GM12878 (cell line): ENCODE data around the gene TLNRD1. TPM values are rescaled to one million over a fixed set of nuclear protein-coding genes. Genes with fewer than 3 reads are reported as not detected.

Experiments
- ATAC-seq: fragments of 200-7000 bp; cut with Tn5 transposase; 3 replicates; pipeline ENCODE4 v1.9.1; 2020; ENCODE audit warnings: mild to moderate bottlenecking, moderate library complexity
- BruUV-seq: library from RNA; stranded (reverse); fragments of 400-500 nt; replicated peaks from 2 replicates; lab custom pipeline; 2021; lab: Mats Ljungman, UMichigan
- CTCF ChIA-PET: fragments of 300-600 bp; sonication (Branson Sonifier 250); formaldehyde crosslinking; extraction: SDS; loops from one replicate; lab custom pipeline; 2021; ENCODE audit warnings: inconsistent platforms; lab: Yijun Ruan, JAX
- POLR2A ChIA-PET: fragments of 350-600 bp; formaldehyde crosslinking; extraction: SDS; loops from one replicate; lab custom pipeline; 2021; ENCODE audit warnings: inconsistent platforms; lab: Charles Lee
- RAD21 ChIA-PET: fragments of 300-600 bp; sonication (Branson Sonifier 250); formaldehyde crosslinking; loops from one replicate; lab custom pipeline; 2023; ENCODE audit warnings: antibody characterized with exemption; ENCODE audit not compliant: unreplicated experiment; lab: Charles Lee
- SMC1A ChIA-PET: fragments of 300-600 bp; sonication (Branson Sonifier 250); formaldehyde crosslinking; loops from one replicate; lab custom pipeline; 2023; ENCODE audit not compliant: unreplicated experiment, uncharacterized antibody; lab: Charles Lee
- DNase-seq: peaks from one replicate; pipeline ENCODE4 v3.0.0-alpha.2; 2011; ENCODE audit warnings: low read depth, low spot score
- FAIRE-seq: peaks from 3 replicates; lab custom pipeline; 2011; peaks lifted over from hg19 to GRCh38; lab: Jason Lieb, UNC
- H2AFZ ChIP-seq: 2 replicates; pipeline ENCODE4 v1.6.0; 2011; ENCODE audit warnings: low read depth, low read length, control low read depth; ENCODE audit not compliant: control insufficient read depth
- H3K27ac ChIP-seq: 2 replicates; pipeline ENCODE4 v1.5.1; 2011; ENCODE audit warnings: control low read depth; ENCODE audit not compliant: control insufficient read depth, insufficient read depth
- H3K27me3 ChIP-seq, 2 experiments: replicated peaks in 1 of 2; 2 replicates each; pipeline versions ENCODE4 v1.6.0 to v1.6.1; 2011; ENCODE audit warnings: low read length in 1 of 2; ENCODE audit not compliant: control insufficient read depth in 2 of 2, insufficient read depth in 2 of 2
- H3K36me3 ChIP-seq, 2 experiments: 2 replicates each; pipeline ENCODE4 v1.5.1; 2011; ENCODE audit warnings: low read length in 1 of 2; ENCODE audit not compliant: control insufficient read depth in 2 of 2, insufficient read depth in 2 of 2
- H3K4me1 ChIP-seq: 2 replicates; pipeline ENCODE4 v1.6.1; 2011; ENCODE audit warnings: mild to moderate bottlenecking, low read length, moderate library complexity, mixed read lengths; ENCODE audit not compliant: control insufficient read depth, insufficient read depth
- H3K4me2 ChIP-seq: 2 replicates; pipeline ENCODE4 v1.6.0; 2011; ENCODE audit warnings: control low read depth; ENCODE audit not compliant: control insufficient read depth, insufficient read depth
- H3K4me3 ChIP-seq: fragments of 200-600 bp; sonication (generic); 2 replicates; pipeline ENCODE4 v1.5.1; 2016
- H3K79me2 ChIP-seq: 2 replicates; pipeline ENCODE4 v1.6.0; 2011; ENCODE audit warnings: low read length; ENCODE audit not compliant: control insufficient read depth, insufficient read depth
- H3K9ac ChIP-seq: 2 replicates; pipeline ENCODE4 v1.8.0; 2011; ENCODE audit warnings: low read length, control low read depth, mixed read lengths; ENCODE audit not compliant: control insufficient read depth, insufficient read depth
- H3K9me3 ChIP-seq: replicated peaks from 3 replicates; pipeline ENCODE4 v1.5.1; 2011; ENCODE audit warnings: mild to moderate bottlenecking, low read length; ENCODE audit not compliant: control insufficient read depth, insufficient read depth
- H4K20me1 ChIP-seq: 2 replicates; pipeline ENCODE4 v1.6.0; 2011; ENCODE audit not compliant: control insufficient read depth, insufficient read depth
- GABPA ChIP-seq: IDR thresholded peaks from 2 replicates; pipeline ENCODE4 v1.6.1; 2014; ENCODE audit warnings: antibody characterized with exemption, low read depth, mild to moderate bottlenecking, inconsistent platforms
- HDGF ChIP-seq: fragments of 450-650 bp; IDR thresholded peaks from 2 replicates; pipeline ENCODE4 v1.6.1; 2016; ENCODE audit warnings: antibody characterized with exemption
- RB1 ChIP-seq: fragments of 450-650 bp; formaldehyde crosslinking; IDR thresholded peaks from 2 replicates; pipeline ENCODE4 v1.6.1; 2017; ENCODE audit warnings: mild to moderate bottlenecking, borderline replicate concordance
- RCOR1 ChIP-seq: conservative IDR thresholded peaks from 2 replicates; pipeline ENCODE4 v1.6.1; 2012; ENCODE audit warnings: low read depth, low read length, improper control_type of control experiment
- SMC3 ChIP-seq: IDR thresholded peaks from 2 replicates; pipeline ENCODE4 v1.6.1; 2011; ENCODE audit warnings: low read length, improper control_type of control experiment, borderline replicate concordance
- TARDBP ChIP-seq: IDR thresholded peaks from 2 replicates; pipeline ENCODE4 v1.6.1; 2016; ENCODE audit warnings: borderline replicate concordance
- WGBS: methylation state at CpG from one replicate; pipeline ENCODE4 v1.1.6; 2016; ENCODE audit warnings: low lambda C conversion rate; ENCODE audit not compliant: insufficient replicate concordance, insufficient coverage; ENCODE audit errors: missing lambda C conversion rate; 5-methylcytosine and 5-hydroxymethylcytosine counted together
- in situ Hi-C: fragments of 300-500 bp; cut with MboI; formaldehyde crosslinking; loops from 9 replicates; pipeline ENCODE4 v1.14.3; 2018; ENCODE audit warnings: mixed read lengths
- intact Hi-C: fragments of 100-400 bp; cut with micrococcal nuclease; formaldehyde crosslinking; loops from one replicate; pipeline ENCODE4 v1.14.2; 2022; ENCODE audit not compliant: unreplicated experiment
- polyA plus RNA-seq, 11 experiments: library from polyadenylated mRNA; depleted of rRNA in 4 of 11; unstranded in 6 of 11; stranded (reverse) in 5 of 11; fragments of >200 nt; fragmentation: Nextera tagmentation in 4 of 11; fragmentation: Illumina TruSeq in 1 of 11; extraction: Ambion mirVana in 4 of 11; extraction: Trizol in 1 of 11; gene quantifications; 1 replicate in 1 of 11; 2 replicates in 10 of 11; pipeline versions ENCODE4 v1.2.1 to v1.2.3, GENCODE V29; 2011 to 2016; ENCODE audit warnings: inconsistent platforms in 2 of 11, missing spikeins in 2 of 11, low read depth in 1 of 11
- total RNA-seq, 4 experiments: library from RNA; depleted of rRNA in 3 of 4; stranded (reverse); fragments of >200 nt in 3 of 4; fragmentation: Illumina TruSeq in 1 of 4; extraction: Trizol in 1 of 4; gene quantifications; 2 replicates each; pipeline versions ENCODE4 v1.2.1 to v1.2.3, GENCODE V29; 2013 to 2021
- TF ChIP-seq, protein P1 (sequence below): fragments of 450-650 bp; IDR thresholded peaks from 2 replicates; pipeline ENCODE4 v1.6.1; 2017; ENCODE audit warnings: mild to moderate bottlenecking, low read depth, inconsistent platforms; ENCODE audit not compliant: poor library complexity, severe bottlenecking

The TLNRD1 gene
- total and polyA plus RNA-seq, 10 of the 15 experiments (the other 5 are each of a cell fraction or from before 2014, with no cell fraction given), result 2.5 to 44.8 (median 9.1) TPM

DNA sequence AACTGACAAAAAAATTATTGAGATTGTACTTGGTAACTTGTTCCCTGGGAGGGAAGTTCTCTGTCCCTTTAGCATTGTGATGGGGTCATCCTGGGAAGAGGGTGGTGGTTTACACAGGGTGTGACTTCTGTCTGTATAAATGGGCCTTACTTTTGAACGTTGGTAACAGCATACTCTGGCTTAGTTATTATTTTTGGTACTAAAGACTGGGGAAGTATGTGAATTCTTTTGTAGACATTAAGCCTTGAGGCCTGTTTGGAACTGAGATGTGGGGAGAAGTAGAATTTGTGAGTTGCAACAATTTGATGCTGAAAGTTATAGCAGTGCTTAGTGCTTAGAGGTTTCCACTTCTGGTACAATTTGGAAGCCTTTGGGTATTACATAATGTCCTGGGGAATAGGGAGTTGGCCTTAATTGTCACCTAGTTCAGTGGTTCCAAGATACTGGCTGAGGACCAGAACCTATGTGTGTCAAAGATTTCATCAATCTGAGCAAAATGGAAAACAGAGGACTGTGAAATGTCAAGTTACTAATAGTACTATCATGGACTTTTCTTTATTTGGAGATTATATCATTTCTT lies 15.9 kb downstream of the TLNRD1 start:
- peak; percentile 18 for FAIRE-seq

More for the DNA sequence above, 15.9 kb downstream of the TLNRD1 start:
- H3K27ac ChIP-seq, result no peak overlapping the region
- DNase-seq, result no peak
- no peak overlapping the region for H2AFZ ChIP-seq
- H3K27me3 ChIP-seq, result no peaks in the 10 kb centered on the region
- CTCF ChIA-PET, result interaction anchor here (1.4 kb wide), 1 partner anchor 250 kb away, joined by 6 read pairs; no protein-coding TSS in a partner anchor
- ATAC-seq, result no peak
- no peaks in the 10 kb centered on the region for H3K79me2 ChIP-seq
- in situ Hi-C loops (no loop called here), intact Hi-C loops (no loop called here)
- H3K9ac ChIP-seq, result no peak overlapping the region
- TF ChIP-seq SMC3 (0 out of 2 replicates have a peak, but pooled peaks have one; percentile 3), HDGF (no peak), TARDBP (no peak), RCOR1 (no peak), GABPA (no peak), RB1 (no peak)
- TF ChIP-seq, protein P1, sequence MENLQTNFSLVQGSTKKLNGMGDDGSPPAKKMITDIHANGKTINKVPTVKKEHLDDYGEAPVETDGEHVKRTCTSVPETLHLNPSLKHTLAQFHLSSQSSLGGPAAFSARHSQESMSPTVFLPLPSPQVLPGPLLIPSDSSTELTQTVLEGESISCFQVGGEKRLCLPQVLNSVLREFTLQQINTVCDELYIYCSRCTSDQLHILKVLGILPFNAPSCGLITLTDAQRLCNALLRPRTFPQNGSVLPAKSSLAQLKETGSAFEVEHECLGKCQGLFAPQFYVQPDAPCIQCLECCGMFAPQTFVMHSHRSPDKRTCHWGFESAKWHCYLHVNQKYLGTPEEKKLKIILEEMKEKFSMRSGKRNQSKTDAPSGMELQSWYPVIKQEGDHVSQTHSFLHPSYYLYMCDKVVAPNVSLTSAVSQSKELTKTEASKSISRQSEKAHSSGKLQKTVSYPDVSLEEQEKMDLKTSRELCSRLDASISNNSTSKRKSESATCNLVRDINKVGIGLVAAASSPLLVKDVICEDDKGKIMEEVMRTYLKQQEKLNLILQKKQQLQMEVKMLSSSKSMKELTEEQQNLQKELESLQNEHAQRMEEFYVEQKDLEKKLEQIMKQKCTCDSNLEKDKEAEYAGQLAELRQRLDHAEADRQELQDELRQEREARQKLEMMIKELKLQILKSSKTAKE, result no peak
- POLR2A ChIA-PET, result no interaction called here
- H3K36me3 ChIP-seq, result no peaks in the 10 kb centered on the region
- no peak overlapping the region for H3K4me3 ChIP-seq
- H3K4me2 ChIP-seq, result no peak overlapping the region
- H3K9me3 ChIP-seq, result no peaks in the 10 kb centered on the region
- H3K4me1 ChIP-seq, result no peaks in the 10 kb centered on the region; the same call in 1 of the 2 replicates
- no TSS peak for BruUV-seq
- SMC1A ChIA-PET, result interaction anchor here (1.1 to 1.4 kb wide), 2 partner anchors 20 to 250 kb away, joined by 3 read pairs; no protein-coding TSS in a partner anchor
- 10% methylated on average over 1 of the region's 1 CpG for WGBS
- RAD21 ChIA-PET, result interaction anchor here (1.0 kb wide), 1 partner anchor 95 kb away, joined by 3 read pairs; no protein-coding TSS in a partner anchor
- no peaks in the 10 kb centered on the region for H4K20me1 ChIP-seq
